Keratinocyte (primary cell): ENCODE results near the gene EGFL8.

ENCODE experiments used
- CTCF ChIP-seq, 3 experiments: IDR thresholded peaks in 1 of 3; conservative IDR thresholded peaks in 1 of 3; optimal IDR thresholded peaks in 1 of 3; 2 replicates in 2 of 3; 3 replicates in 1 of 3; pipeline versions ENCODE3 to v1.5.1; 2011; ENCODE audit warnings: low read length in 3 of 3, mild to moderate bottlenecking in 3 of 3, moderate library complexity in 2 of 3, control low read depth in 1 of 3, inconsistent platforms in 1 of 3; ENCODE audit not compliant: insufficient read depth in 2 of 3; ENCODE audit errors: extremely low read depth in 1 of 3
- EZH2 ChIP-seq: IDR thresholded peaks from one replicate; pipeline ENCODE4 v1.6.1; 2012; ENCODE audit warnings: inconsistent platforms, mild to moderate bottlenecking, low read length, moderate library complexity

DNA sequence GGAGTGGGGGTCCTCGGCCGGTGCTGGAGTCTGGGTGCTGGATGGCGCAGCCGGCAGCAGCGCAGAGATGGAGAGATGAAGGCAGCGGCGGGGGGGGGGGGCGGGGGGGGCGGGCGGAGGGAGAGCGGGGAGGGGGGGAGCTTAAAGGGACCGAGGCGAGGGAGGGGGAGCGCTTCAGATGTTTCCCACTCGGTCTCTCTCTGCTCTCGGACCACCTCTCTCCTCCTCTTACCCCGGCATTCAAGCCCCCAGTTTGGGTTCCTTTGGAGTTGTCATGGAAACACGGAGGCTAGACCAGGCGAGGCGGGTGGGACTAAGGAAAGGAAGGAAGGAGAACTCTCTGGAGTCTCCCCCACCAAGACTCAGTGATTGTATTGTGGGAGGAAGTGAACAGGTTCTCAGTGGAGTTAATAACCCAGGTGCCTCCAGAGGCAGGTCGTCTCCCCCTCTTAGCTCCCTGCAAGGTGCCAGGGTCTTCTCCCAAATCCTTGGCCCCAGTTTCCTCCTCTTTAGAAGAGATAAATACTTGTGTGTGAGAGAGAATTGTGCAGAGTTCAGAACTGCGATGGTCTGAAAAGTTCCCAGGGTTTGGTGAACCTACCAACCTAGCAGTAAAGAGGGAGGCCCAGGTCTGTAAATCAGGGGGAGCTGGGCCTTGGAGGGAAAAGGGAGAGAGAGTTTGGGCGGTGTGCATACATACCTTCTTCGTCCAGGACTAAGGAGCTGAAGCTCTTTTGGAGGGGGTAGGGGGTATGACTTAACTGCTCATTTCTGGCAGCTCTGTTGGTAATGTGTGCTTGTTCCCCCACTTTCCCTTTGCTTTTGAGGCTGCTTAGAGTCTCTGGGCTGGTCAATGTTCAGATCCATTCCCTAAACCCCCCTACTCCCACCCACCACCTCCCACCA, 12.3 kb upstream of the EGFL8 start, which contains the start of gene PRRT1:
- TF ChIP-seq EZH2 (no peak), CTCF (optimal IDR thresholded peaks at IDR 0.05 in 1 of 3, IDR thresholded peaks at IDR 0.05 in 1 of 3, conservative IDR thresholded peaks at IDR 0.05 in 1 of 3; ENCODE audit: extremely low read depth in 1 of 3, insufficient read depth in 2 of 3, low read length in 3 of 3) (no peak)
